Inflammatory macrophage treated with lipopolysaccharide for 1 hour (primary cell): ENCODE measurements around the gene SLC19A1.

ENCODE experiments used
- DNase-seq, 2 donors: peaks; one replicate each; pipeline ENCODE4 v3.0.0-alpha.2; 2020 to 2022

SLC19A1 gene

GRCh38 chr21:45475797-45476570 is 66.3 kb downstream of the SLC19A1 start:
- no peak for DNase-seq

- DNase-seq, result no peak
These were observed 67.1 kb downstream of the SLC19A1 start for GRCh38 chr21:45475004-45475685.

GRCh38 chr21:45474323-45474950 is 67.8 kb downstream of the SLC19A1 start:
- no peak for DNase-seq

GRCh38 chr21:45473496-45474322 is 68.5 kb downstream of the SLC19A1 start:
- DNase-seq, result no peak

GRCh38 chr21:45472445-45473365 is 69.5 kb downstream of the SLC19A1 start:
- no peak for DNase-seq

- DNase-seq, result no peak
These were observed 70.6 kb downstream of the SLC19A1 start for GRCh38 chr21:45471525-45472221.

- peak in 1 of 2 donors; percentile 15 for DNase-seq
These were observed 71.3 kb downstream of the SLC19A1 start for GRCh38 chr21:45470773-45471524.

- DNase-seq, result no peak
These were observed 72.1 kb downstream of the SLC19A1 start for GRCh38 chr21:45470087-45470515.

- DNase-seq, result no peak
These were observed 72.8 kb downstream of the SLC19A1 start for GRCh38 chr21:45469273-45470086.

- no peak for DNase-seq
These were observed 73.3 kb downstream of the SLC19A1 start for GRCh38 chr21:45468971-45469272.

GRCh38 chr21:45468051-45468970 is 73.9 kb downstream of the SLC19A1 start:
- DNase-seq, result no peak

- DNase-seq, result no peak
These were observed 74.9 kb downstream of the SLC19A1 start for GRCh38 chr21:45467221-45467779.

- no peak for DNase-seq
These were observed 75.7 kb downstream of the SLC19A1 start for GRCh38 chr21:45466330-45467220.

GRCh38 chr21:45465611-45466329 is 76.5 kb downstream of the SLC19A1 start:
- DNase-seq, result no peak

- DNase-seq, result no peak
These were observed 77.1 kb downstream of the SLC19A1 start for GRCh38 chr21:45465105-45465504.

- no peak for DNase-seq
These were observed 77.9 kb downstream of the SLC19A1 start for GRCh38 chr21:45464309-45464708.
